Activated naive CD4-positive, alpha-beta T cell treated with anti-CD3 and anti-CD28 coated beads for 36 hours (primary cell): ENCODE results near the gene AKT1. TPM values are rescaled to one million over a fixed set of nuclear protein-coding genes. Genes with fewer than 3 reads are reported as not detected.
"Not testable (repeated sequence)": the region's sequence is repeated elsewhere in the genome, so short reads cannot be mapped to it uniquely, and the experiment has no call there.

Source experiments
- CTCF ChIA-PET: fragments of 350-600 bp; sonication (Branson Sonifier 250); formaldehyde crosslinking; loops from one replicate; lab custom pipeline; 2021; ENCODE audit warnings: antibody characterized with exemption; lab: Charles Lee
- DNase-seq: peaks from one replicate; pipeline ENCODE4 v3.0.0-alpha.2; 2020
- H3K27ac Mint-ChIP-seq: one replicate; pipeline ENCODE4 v1.8.0; 2021; ENCODE audit warnings: mild to moderate bottlenecking, mixed read lengths
- H3K27me3 Mint-ChIP-seq: one replicate; pipeline ENCODE4 v1.8.0; 2021; ENCODE audit warnings: low read depth, mixed read lengths
- H3K36me3 Mint-ChIP-seq: one replicate; pipeline ENCODE4 v1.8.0; 2021; ENCODE audit warnings: low read depth, mixed read lengths
- H3K4me1 Mint-ChIP-seq: one replicate; pipeline ENCODE4 v1.8.0; 2021; ENCODE audit warnings: low read depth, mixed read lengths
- H3K4me3 Mint-ChIP-seq: one replicate; pipeline ENCODE4 v1.8.0; 2021; ENCODE audit warnings: mild to moderate bottlenecking, moderate library complexity, mixed read lengths
- H3K9me3 Mint-ChIP-seq: one replicate; pipeline ENCODE4 v1.8.0; 2021; ENCODE audit warnings: mixed read lengths
- intact Hi-C: fragments of 100-400 bp; cut with micrococcal nuclease; formaldehyde crosslinking; loops from one replicate; pipeline ENCODE4 v1.15.1; 2023
- total RNA-seq, 2 experiments: library from RNA; stranded (reverse); gene quantifications; one replicate each; pipeline ENCODE4 v1.2.3, GENCODE V29; 2021

AKT1 gene
- total RNA-seq = 100 to 1,000 TPM; 114 to 115 TPM

GRCh38 chr14:104794993-104795780, at the start of gene AKT1:
Gene AKT1 (minus strand): TSS chr14:104795748. CDS start chr14:104792643, 3,105 bp downstream.
- intact Hi-C loops = loop anchor here (1.0 kb wide), 1 partner anchor 43 kb away; no protein-coding TSS in a partner anchor
- CTCF ChIA-PET = no interaction called here
- Mint-ChIP-seq H3K9me3 (no peaks in the 10 kb centered on the region), H3K4me3 (peak within 1 kb of the TSS; percentile 84), H3K36me3 (peaks cover 3% of the 10 kb centered on the region), H3K27ac (peak within 1 kb of the TSS; percentile 65), H3K27me3 (no peaks in the 10 kb centered on the region), H3K4me1 (peaks cover 38% of the 10 kb centered on the region)
- DNase-seq = peak; percentile 23

- intact Hi-C loops = no loop called here
- DNase-seq = no peak
- CTCF ChIA-PET = no interaction called here
- H3K36me3 Mint-ChIP-seq = no peaks in the 10 kb centered on the region
- H3K27ac Mint-ChIP-seq = no peak overlapping the region
- no peaks in the 10 kb centered on the region for H3K9me3 Mint-ChIP-seq
- peaks cover 35% of the 10 kb centered on the region for H3K27me3 Mint-ChIP-seq
- H3K4me1 Mint-ChIP-seq = peaks cover 5% of the 10 kb centered on the region
- H3K4me3 Mint-ChIP-seq = no peak overlapping the region
Observed at GRCh38 chr14:104845033-104845666, 49.6 kb upstream of the AKT1 start.

GRCh38 chr14:104844306-104845032, 48.9 kb upstream of the AKT1 start:
- Mint-ChIP-seq H3K27ac (no peak overlapping the region), H3K4me3 (no peak overlapping the region), H3K27me3 (peaks cover 35% of the 10 kb centered on the region), H3K4me1 (peaks cover 5% of the 10 kb centered on the region), H3K9me3 (no peaks in the 10 kb centered on the region), H3K36me3 (no peaks in the 10 kb centered on the region)
- CTCF ChIA-PET = no interaction called here
- DNase-seq = no peak
- intact Hi-C loops = no loop called here

GRCh38 chr14:104843442-104844305, 48.1 kb upstream of the AKT1 start:
- Mint-ChIP-seq H3K4me3 (no peak overlapping the region), H3K4me1 (peaks cover 5% of the 10 kb centered on the region), H3K27me3 (peaks cover 35% of the 10 kb centered on the region), H3K9me3 (no peaks in the 10 kb centered on the region), H3K36me3 (no peaks in the 10 kb centered on the region), H3K27ac (no peak overlapping the region)
- CTCF ChIA-PET = interaction anchor here (1.0 kb wide), 1 partner anchor 120 kb away, joined by 3 read pairs; the partner anchor contains the start of gene ADSS1
- DNase-seq = no peak
- intact Hi-C loops = no loop called here

GRCh38 chr14:104843006-104843405, 47.5 kb upstream of the AKT1 start:
- intact Hi-C loops = no loop called here
- no peak for DNase-seq
- H3K9me3 Mint-ChIP-seq = no peaks in the 10 kb centered on the region
- peaks cover 35% of the 10 kb centered on the region for H3K27me3 Mint-ChIP-seq
- CTCF ChIA-PET = interaction anchor here (1.0 kb wide), 1 partner anchor 119 kb away, joined by 3 read pairs; the partner anchor contains the start of gene ADSS1
- H3K27ac Mint-ChIP-seq = no peak overlapping the region
- peaks cover 5% of the 10 kb centered on the region for H3K4me1 Mint-ChIP-seq
- H3K36me3 Mint-ChIP-seq = no peaks in the 10 kb centered on the region
- H3K4me3 Mint-ChIP-seq = no peak overlapping the region

- Mint-ChIP-seq H3K4me3 (no peak overlapping the region), H3K9me3 (no peaks in the 10 kb centered on the region), H3K36me3 (no peaks in the 10 kb centered on the region), H3K4me1 (peaks cover 5% of the 10 kb centered on the region), H3K27ac (no peak overlapping the region), H3K27me3 (peaks cover 33% of the 10 kb centered on the region)
- CTCF ChIA-PET = no interaction called here
- intact Hi-C loops = no loop called here
- DNase-seq = no peak
Observed at GRCh38 chr14:104841730-104842129, 46.2 kb upstream of the AKT1 start.

- CTCF ChIA-PET, DNase-seq, H3K27me3 Mint-ChIP-seq, H3K36me3 Mint-ChIP-seq, intact Hi-C loops, H3K4me1 Mint-ChIP-seq, H3K9me3 Mint-ChIP-seq, H3K27ac Mint-ChIP-seq, H3K4me3 Mint-ChIP-seq: not testable (repeated sequence)
Observed at GRCh38 chr14:104836171-104836935, 40.8 kb upstream of the AKT1 start.

- Mint-ChIP-seq H3K36me3 (no peaks in the 10 kb centered on the region), H3K4me3 (no peak overlapping the region), H3K4me1 (peaks cover 12% of the 10 kb centered on the region), H3K9me3 (no peaks in the 10 kb centered on the region), H3K27me3 (peaks cover under 1% of the 10 kb centered on the region), H3K27ac (no peak overlapping the region)
- CTCF ChIA-PET = interaction anchor here (1.1 kb wide), 1 partner anchor 69 kb away, joined by 3 read pairs; no protein-coding TSS in a partner anchor
- no peak for DNase-seq
- intact Hi-C loops = no loop called here
Observed at GRCh38 chr14:104830781-104831180, 35.2 kb upstream of the AKT1 start.

GRCh38 chr14:104827177-104828055, 31.9 kb upstream of the AKT1 start:
- Mint-ChIP-seq H3K9me3 (peaks cover 4% of the 10 kb centered on the region), H3K27ac (no peak overlapping the region), H3K4me1 (peaks cover 16% of the 10 kb centered on the region), H3K36me3 (no peaks in the 10 kb centered on the region), H3K4me3 (peak overlapping the region; percentile 63), H3K27me3 (peaks cover 6% of the 10 kb centered on the region)
- intact Hi-C loops = loop anchor here (1.0 to 10.0 kb wide), 2 partner anchors 38 to 657 kb away; partner anchors contain the start of genes CEP170B and CRIP1
- CTCF ChIA-PET = interaction anchor here (1.4 to 2.6 kb wide), 5 partner anchors 51 to 75 kb away, joined by 3 to 34 read pairs (median 14); partner anchors contain the start of gene SIVA1
- DNase-seq = peak; percentile 61

GRCh38 chr14:104826861-104827176, 31.3 kb upstream of the AKT1 start:
- intact Hi-C loops = loop anchor here (1.0 to 10.0 kb wide), 5 partner anchors 31 to 658 kb away; partner anchors contain the start of genes CEP170B and CRIP1
- H3K9me3 Mint-ChIP-seq = peaks cover 4% of the 10 kb centered on the region
- H3K27ac Mint-ChIP-seq = no peak overlapping the region
- CTCF ChIA-PET = interaction anchor here (1.4 to 2.6 kb wide), 6 partner anchors 50 to 74 kb away, joined by 3 to 34 read pairs (median 10); partner anchors contain the start of gene SIVA1
- peak overlapping the region; percentile 63 for H3K4me3 Mint-ChIP-seq
- no peak for DNase-seq
- no peaks in the 10 kb centered on the region for H3K36me3 Mint-ChIP-seq
- peaks cover 6% of the 10 kb centered on the region for H3K27me3 Mint-ChIP-seq
- H3K4me1 Mint-ChIP-seq = peaks cover 16% of the 10 kb centered on the region
